Peyer's patch (tissue), 4 donors: ENCODE results near the gene TTC21B.

Experiments
- CTCF ChIP-seq, 6 experiments: fragments of 450-650 bp in 4 of 6; fragments of 200-600 bp in 2 of 6; sonication (generic) in 1 of 6; IDR thresholded peaks; one replicate each; pipeline ENCODE4 v1.5.1; 2017 to 2019; ENCODE audit warnings: antibody characterized with exemption in 6 of 6, mild to moderate bottlenecking in 3 of 6, moderate library complexity in 1 of 6
- POLR2A ChIP-seq, 2 donors: fragments of 450-650 bp; IDR thresholded peaks; one replicate each; pipeline ENCODE4 v1.5.1; 2017; ENCODE audit warnings: antibody characterized with exemption in 2 of 2, mild to moderate bottlenecking in 2 of 2, moderate library complexity in 2 of 2

DNA sequence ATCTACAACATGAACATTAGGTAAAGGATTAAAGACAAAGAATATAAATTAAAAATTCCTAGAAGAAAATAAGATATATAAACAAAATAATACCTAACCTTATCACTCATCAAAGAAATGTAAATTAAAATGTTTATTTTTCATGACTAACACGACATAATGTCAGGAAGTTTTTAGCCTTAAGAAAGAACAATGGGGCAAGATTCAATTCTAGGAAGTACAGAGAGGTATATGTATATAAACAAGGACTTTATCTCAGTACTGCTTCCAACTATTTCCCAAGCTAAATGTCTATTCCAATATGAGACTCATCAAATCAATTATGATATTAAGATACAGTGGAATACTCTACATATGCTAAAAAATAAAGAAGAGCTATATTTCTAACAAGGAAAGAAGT, 44.1 kb downstream of the TTC21B start:
- TF ChIP-seq CTCF (IDR thresholded peaks at IDR 0.05) (no peak), POLR2A (IDR thresholded peaks at IDR 0.05) (no peak)
